Esophagus muscularis mucosa (tissue), 4 donors: Measurements from ENCODE around the gene CD38. TPM values are rescaled to one million over a fixed set of nuclear protein-coding genes. Genes with fewer than 3 reads are reported as not detected.

Experiments used
- DNase-seq: peaks from one replicate; pipeline ENCODE4 v3.0.0-alpha.2; 2017; ENCODE audit errors: extremely low spot score
- H3K27ac ChIP-seq, 4 donors: fragments of 200-600 bp; sonication (generic); replicated peaks in 1 of 4; 1 replicate in 3 of 4; 2 replicates in 1 of 4; pipeline ENCODE4 v1.5.1; 2016 to 2019; ENCODE audit warnings: mild to moderate bottlenecking in 1 of 4
- H3K27me3 ChIP-seq, 4 donors: fragments of 200-600 bp; sonication (generic); one replicate each; pipeline versions ENCODE4 v1.5.1 to v1.6.0; 2016 to 2019
- H3K36me3 ChIP-seq, 4 donors: fragments of 200-600 bp; sonication (generic); one replicate each; pipeline ENCODE4 v1.5.1; 2016 to 2019
- H3K4me1 ChIP-seq, 4 donors: fragments of 200-600 bp; sonication (generic); one replicate each; pipeline ENCODE4 v1.5.1; 2016 to 2019
- H3K4me3 ChIP-seq, 4 donors: fragments of 200-600 bp; sonication (generic); 1 replicate in 2 of 4; 2 replicates in 2 of 4; pipeline ENCODE4 v1.5.1; 2016 to 2019; ENCODE audit warnings: mild to moderate bottlenecking in 4 of 4, moderate library complexity in 1 of 4
- H3K9me3 ChIP-seq, 4 donors: fragments of 200-600 bp; sonication (generic); 1 replicate in 3 of 4; 2 replicates in 1 of 4; pipeline ENCODE4 v1.5.1; 2016 to 2019
- EP300 ChIP-seq: sonication (generic); formaldehyde crosslinking; IDR thresholded peaks from one replicate; pipeline ENCODE4 v1.6.1; 2017; ENCODE audit warnings: antibody characterized with exemption
- POLR2A ChIP-seq: fragments of 450-650 bp; IDR thresholded peaks from one replicate; pipeline ENCODE4 v1.6.1; 2017; ENCODE audit warnings: antibody characterized with exemption, moderate library complexity, mild to moderate bottlenecking, low read depth
- POLR2AphosphoS5 ChIP-seq, 2 donors: sonication (generic); formaldehyde crosslinking; IDR thresholded peaks; one replicate each; pipeline ENCODE4 v1.6.1; 2017; ENCODE audit warnings: antibody characterized with exemption in 2 of 2
- WGBS: methylation state at CpG from one replicate; pipeline ENCODE4 v1.1.5; 2018; 5-methylcytosine and 5-hydroxymethylcytosine counted together
- intact Hi-C: fragments of 100-400 bp; cut with DNase I; formaldehyde crosslinking; loops from one replicate; pipeline ENCODE4 v1.15.1; 2023
- total RNA-seq, 4 donors: library from RNA; depleted of rRNA; stranded (reverse); fragments of >200 nt; gene quantifications; one replicate each; pipeline versions ENCODE4 v1.1.0 to v1.2.1, GENCODE V29; 2016
- TF ChIP-seq, protein P1 (sequence below), 3 experiments: fragments of 200-600 bp in 2 of 3; fragments of 450-650 bp in 1 of 3; sonication (generic) in 2 of 3; IDR thresholded peaks; one replicate each; pipeline ENCODE4 v1.5.1; 2017 to 2019; ENCODE audit warnings: antibody characterized with exemption in 3 of 3, mild to moderate bottlenecking in 2 of 3, moderate library complexity in 1 of 3

Gene CD38
- total RNA-seq, 4 donors from 2014 or later: 1.4 to 5.8 (median 2.6) TPM

DNA sequence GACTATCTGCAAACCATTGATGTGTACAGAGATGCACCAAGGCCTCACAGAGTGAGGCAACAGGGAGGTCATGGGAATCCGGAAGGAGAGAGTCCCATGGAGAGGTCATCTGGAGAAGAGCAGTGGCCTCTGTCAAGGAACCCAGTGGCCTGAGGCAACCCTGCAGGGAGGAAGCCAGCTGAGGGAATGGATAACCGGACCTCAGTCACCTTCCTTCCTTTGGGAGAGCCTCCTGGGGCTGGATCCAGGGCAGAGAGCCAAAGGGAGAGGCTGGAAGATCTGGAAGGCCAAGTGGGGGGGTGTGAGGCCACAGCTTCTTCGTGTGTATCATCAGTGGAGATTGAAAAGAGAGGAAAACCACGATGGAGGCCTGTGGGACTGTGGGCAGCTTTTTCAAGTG is 24.3 kb upstream of the CD38 start:
- DNase-seq: no peak
- intact Hi-C loops: no loop called here
- H3K4me3 ChIP-seq: no peak overlapping the region
- TF ChIP-seq POLR2AphosphoS5 (IDR thresholded peaks at IDR 0.05): no peak
- TF ChIP-seq POLR2A: no peak
- TF ChIP-seq, protein P1, sequence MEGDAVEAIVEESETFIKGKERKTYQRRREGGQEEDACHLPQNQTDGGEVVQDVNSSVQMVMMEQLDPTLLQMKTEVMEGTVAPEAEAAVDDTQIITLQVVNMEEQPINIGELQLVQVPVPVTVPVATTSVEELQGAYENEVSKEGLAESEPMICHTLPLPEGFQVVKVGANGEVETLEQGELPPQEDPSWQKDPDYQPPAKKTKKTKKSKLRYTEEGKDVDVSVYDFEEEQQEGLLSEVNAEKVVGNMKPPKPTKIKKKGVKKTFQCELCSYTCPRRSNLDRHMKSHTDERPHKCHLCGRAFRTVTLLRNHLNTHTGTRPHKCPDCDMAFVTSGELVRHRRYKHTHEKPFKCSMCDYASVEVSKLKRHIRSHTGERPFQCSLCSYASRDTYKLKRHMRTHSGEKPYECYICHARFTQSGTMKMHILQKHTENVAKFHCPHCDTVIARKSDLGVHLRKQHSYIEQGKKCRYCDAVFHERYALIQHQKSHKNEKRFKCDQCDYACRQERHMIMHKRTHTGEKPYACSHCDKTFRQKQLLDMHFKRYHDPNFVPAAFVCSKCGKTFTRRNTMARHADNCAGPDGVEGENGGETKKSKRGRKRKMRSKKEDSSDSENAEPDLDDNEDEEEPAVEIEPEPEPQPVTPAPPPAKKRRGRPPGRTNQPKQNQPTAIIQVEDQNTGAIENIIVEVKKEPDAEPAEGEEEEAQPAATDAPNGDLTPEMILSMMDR (IDR thresholded peaks at IDR 0.05): no peak
- TF ChIP-seq EP300: no peak
- WGBS: 57% methylated on average over 4 of the region's 4 CpGs
- peaks cover 0 to 7% (median 0%) of the 10 kb centered on the region in 4 donors for H3K4me1 ChIP-seq
- H3K27me3 ChIP-seq: no peaks in the 10 kb centered on the region
- no peaks in the 10 kb centered on the region for H3K9me3 ChIP-seq
- H3K27ac ChIP-seq: no peak overlapping the region
- H3K36me3 ChIP-seq: no peaks in the 10 kb centered on the region

DNA sequence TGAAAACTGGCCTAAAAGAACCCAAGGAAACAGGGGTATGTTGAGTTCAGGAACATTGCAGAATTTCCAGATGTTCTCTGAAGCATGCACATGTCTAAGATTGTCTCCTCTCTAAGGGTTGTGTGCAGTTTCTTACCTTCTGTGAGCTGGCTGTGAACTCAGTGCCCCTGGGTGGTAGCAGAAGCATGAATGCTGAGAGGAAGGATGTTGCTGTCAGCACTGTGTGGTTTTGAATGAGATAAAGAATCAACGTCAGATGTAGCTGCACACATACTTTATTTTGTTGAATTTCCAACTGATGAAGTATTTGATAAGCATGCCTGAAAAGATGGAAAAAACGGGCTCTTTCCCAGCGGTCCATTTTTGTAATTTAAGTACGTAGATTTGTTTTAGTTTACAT is 23.8 kb upstream of the CD38 start:
- intact Hi-C loops: no loop called here
- Histone ChIP-seq H3K27ac (no peak overlapping the region), H3K4me3 (no peak overlapping the region), H3K36me3 (no peaks in the 10 kb centered on the region), H3K4me1 (peaks cover 0 to 7% (median 0%) of the 10 kb centered on the region in 4 donors), H3K27me3 (no peaks in the 10 kb centered on the region), H3K9me3 (no peaks in the 10 kb centered on the region)
- 64% methylated on average over 4 of the region's 4 CpGs for WGBS
- no peak for DNase-seq
- TF ChIP-seq, protein P1 (IDR thresholded peaks at IDR 0.05): no peak
- no peak for TF ChIP-seq POLR2A
- TF ChIP-seq EP300: no peak
- no peak for TF ChIP-seq POLR2AphosphoS5 (IDR thresholded peaks at IDR 0.05)

DNA sequence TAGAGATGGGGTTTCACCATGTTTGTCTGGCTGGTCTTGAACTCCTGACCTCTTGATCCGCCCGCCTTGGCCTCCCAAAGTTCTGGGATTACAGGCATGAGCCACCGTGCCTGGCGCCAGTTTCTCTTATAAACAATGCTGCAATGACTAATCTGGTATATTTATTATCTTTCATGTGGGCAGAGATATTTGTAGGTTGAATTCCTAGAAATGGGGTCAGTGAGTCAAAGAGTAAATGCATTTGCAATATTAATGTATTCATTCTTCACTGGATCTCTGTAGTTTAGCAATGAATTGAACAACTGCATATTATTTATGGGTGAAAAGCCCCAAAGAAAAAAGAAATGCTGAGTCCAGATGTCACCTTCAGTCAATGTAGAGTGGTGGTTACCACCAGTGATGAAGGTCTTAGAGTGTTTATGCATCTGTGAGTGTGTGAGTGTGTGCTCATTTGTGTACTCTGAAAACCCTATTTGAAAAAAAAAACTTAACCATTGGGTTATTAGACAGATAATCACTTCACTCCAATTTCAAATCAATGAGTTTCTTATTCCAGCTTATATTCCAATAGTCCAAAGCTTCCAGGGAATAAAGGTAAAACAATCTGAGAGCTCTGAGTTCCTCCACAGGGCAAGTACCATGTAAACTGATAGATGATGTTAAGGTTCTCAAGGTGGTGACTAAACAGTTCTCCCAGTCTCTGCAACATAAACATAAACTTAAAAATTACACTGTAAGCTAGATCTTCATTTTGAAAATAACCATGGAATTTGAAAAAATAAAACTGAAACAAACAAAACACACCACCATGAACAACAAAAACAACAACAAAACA is 22.6 kb upstream of the CD38 start:
- H3K9me3 ChIP-seq: no peaks in the 10 kb centered on the region
- H3K27me3 ChIP-seq: no peaks in the 10 kb centered on the region
- H3K4me3 ChIP-seq: no peak overlapping the region
- H3K4me1 ChIP-seq: peaks cover 0 to 7% (median 0%) of the 10 kb centered on the region in 4 donors
- intact Hi-C loops: no loop called here
- TF ChIP-seq POLR2A: no peak
- no peak for TF ChIP-seq EP300
- WGBS: 89% methylated on average over 4 of the region's 4 CpGs
- no peaks in the 10 kb centered on the region for H3K36me3 ChIP-seq
- no peak overlapping the region for H3K27ac ChIP-seq
- no peak for DNase-seq

DNA sequence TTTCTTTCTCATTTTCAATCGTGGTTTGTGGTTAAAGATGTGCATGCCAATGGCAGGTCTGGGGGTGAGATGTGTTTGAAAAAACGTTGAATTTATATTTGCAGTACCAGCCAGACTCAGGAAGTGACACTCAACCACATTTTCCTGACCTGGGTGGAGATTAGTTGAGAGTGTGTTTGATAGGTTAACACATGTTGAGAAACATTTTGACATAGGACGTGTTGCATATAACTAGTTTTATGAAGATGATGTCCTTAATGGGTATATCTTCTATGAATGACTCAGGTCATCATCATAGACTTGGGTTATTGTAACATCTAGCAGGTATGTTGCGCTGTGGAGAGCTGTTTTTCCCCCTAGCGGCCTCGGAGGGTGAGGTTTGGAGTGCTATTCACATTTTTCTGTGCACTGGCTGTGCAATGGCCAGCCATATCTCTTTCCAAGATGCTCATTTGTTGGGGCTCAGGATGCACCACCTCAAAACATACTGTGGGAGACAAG is 21.7 kb upstream of the CD38 start:
- Histone ChIP-seq H3K36me3 (no peaks in the 10 kb centered on the region), H3K4me3 (no peak overlapping the region), H3K4me1 (peaks cover 0 to 7% (median 0%) of the 10 kb centered on the region in 4 donors), H3K27me3 (no peaks in the 10 kb centered on the region), H3K27ac (no peak overlapping the region), H3K9me3 (no peaks in the 10 kb centered on the region)
- no peak for DNase-seq
- TF ChIP-seq, protein P1 (IDR thresholded peaks at IDR 0.05): no peak
- TF ChIP-seq POLR2AphosphoS5 (IDR thresholded peaks at IDR 0.05): no peak
- TF ChIP-seq POLR2A: no peak
- no peak for TF ChIP-seq EP300
- WGBS: 70% methylated on average over 6 of the region's 6 CpGs
- intact Hi-C loops: no loop called here

DNA sequence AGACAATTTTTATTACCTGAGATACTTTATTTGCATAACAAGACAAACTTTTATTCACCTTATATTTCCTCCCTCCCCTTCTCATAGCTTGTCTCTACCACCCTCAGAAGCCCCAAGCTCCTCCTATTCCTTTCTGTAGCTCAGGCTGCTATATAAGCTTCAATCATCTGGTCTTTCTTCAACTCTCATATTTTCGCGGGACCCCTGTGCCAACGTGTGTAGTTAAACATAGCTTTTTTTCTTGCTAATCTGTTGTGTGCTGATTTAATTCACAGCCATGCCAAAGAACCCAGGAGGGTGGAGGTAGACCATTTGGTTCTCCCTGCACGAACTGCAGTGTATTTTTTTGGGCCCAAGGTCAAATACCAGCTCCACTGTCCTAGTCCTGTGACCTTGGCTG is 21.1 kb upstream of the CD38 start:
- intact Hi-C loops: no loop called here
- Histone ChIP-seq H3K36me3 (no peaks in the 10 kb centered on the region), H3K27ac (no peak overlapping the region), H3K9me3 (no peaks in the 10 kb centered on the region), H3K4me3 (no peak overlapping the region), H3K27me3 (no peaks in the 10 kb centered on the region), H3K4me1 (peaks cover 0 to 7% (median 0%) of the 10 kb centered on the region in 4 donors)
- 77% methylated on average over 4 of the region's 4 CpGs for WGBS
- no peak for DNase-seq
- TF ChIP-seq EP300: no peak
- TF ChIP-seq, protein P1 (IDR thresholded peaks at IDR 0.05): no peak
- no peak for TF ChIP-seq POLR2AphosphoS5 (IDR thresholded peaks at IDR 0.05)
- no peak for TF ChIP-seq POLR2A
